ENCODE data around the gene EXOC3L4. TPM values are rescaled to one million over a fixed set of nuclear protein-coding genes. Genes with fewer than 3 reads are reported as not detected.

Gene EXOC3L4
- total and polyA plus RNA-seq, 2 donors: 0.79 to 3.2 TPM

DNA sequence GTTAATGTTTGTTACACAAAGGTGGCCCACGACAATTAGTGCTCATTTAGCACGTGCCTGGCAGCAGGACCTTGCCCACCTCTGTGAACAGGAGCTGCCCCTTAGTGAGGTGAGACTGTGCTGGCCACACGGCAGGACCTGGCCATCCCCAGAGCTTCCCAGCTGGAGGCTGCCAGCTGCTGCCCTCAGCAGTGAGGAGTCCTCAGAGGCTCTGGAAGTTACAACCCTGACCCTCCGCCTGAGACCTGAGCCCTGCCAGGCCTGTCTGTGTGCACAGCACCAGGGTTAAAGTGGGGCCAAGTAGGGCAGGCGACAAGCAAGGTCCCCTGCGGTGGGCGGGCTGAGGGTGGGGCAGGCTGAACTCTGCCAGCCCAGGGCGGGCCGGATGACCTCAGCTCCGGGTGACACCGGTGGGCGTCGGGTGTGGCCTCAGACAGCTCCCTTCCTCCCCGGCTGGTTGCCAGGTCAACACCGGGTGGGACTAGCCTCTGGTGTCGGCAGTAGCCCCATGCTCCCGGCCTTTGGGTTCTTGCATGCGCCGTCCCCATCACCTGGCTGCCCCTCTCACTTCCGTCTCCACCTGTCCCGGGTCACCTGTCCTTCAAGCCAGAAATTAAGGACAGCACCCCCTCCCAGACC is 19.7 kb upstream of the EXOC3L4 start:
- H3K4me1 ChIP-seq (ENCODE audit: insufficient read depth): no peaks in the 10 kb centered on the region
- H3K4me3 ChIP-seq (ENCODE audit: low read depth, low read length): no peak overlapping the region
- peak overlapping the region; percentile 3 for H3K27ac ChIP-seq (ENCODE audit: low read depth)
- DNase-seq (ENCODE audit: extremely low spot score): no peak
- WGBS: 22% methylated on average over 21 of the region's 21 CpGs
- H3K36me3 ChIP-seq (ENCODE audit: insufficient read depth): no peaks in the 10 kb centered on the region

DNA sequence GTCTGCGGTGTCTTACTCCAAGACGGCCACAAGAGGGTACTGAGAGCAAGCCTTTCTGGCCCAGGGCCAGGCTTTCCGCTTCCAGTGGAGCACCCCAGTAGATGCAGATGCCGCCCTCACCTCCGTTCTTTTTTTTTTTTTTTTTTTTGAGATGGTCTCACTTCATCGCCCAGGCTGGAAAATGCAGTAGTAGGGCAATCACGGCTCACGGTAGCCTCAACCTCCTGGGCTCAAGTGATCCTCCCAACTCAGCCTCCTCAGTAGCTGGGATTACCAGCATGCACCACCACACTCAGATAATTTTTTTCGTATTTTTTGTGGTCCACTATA is 16.1 kb upstream of the EXOC3L4 start:
- H3K36me3 ChIP-seq (ENCODE audit: insufficient read depth): no peaks in the 10 kb centered on the region
- H3K4me1 ChIP-seq (ENCODE audit: insufficient read depth): no peaks in the 10 kb centered on the region
- H3K4me3 ChIP-seq (ENCODE audit: low read depth, low read length): no peak overlapping the region
- no peak overlapping the region for H3K27ac ChIP-seq (ENCODE audit: low read depth)
- no peak for DNase-seq (ENCODE audit: extremely low spot score)
- 14% methylated on average over 9 of the region's 9 CpGs for WGBS

DNA sequence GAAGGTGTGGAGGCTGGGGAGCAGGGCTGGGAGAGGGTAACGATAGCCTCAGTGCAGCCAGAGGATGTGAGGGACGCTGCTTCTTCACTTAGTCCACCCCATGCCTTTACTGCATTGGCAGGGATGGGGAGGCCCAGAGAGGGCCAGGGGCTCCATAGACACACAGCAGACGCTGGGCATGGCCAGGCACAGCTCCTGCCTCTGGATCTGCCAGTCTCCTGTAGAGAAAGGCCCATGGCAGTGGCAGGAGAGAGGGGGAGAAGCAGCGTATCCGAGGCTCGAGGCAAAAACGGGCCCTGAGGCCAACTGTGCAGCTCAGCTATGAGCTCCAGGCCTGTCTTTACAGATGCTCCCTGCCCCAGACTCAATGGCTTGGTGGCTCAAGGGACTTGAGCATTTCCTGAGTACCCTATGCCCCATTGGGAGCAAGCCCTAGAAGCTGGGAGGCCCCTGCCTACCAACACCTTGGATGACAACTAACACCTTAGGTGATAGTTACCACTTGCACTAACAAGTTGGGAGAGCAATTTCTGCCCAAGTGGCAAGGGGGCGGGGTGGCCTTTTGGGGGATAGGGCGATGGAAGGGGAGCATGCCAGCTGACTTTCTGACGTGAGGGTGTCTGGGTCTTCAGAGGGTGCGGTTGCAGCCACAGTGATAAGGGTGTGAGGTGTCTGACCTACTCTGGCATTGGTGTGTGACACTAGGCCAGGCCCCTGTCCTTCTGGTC is 15.5 kb upstream of the EXOC3L4 start:
- no peak for DNase-seq (ENCODE audit: extremely low spot score)
- H3K36me3 ChIP-seq (ENCODE audit: insufficient read depth): no peaks in the 10 kb centered on the region
- no peak overlapping the region for H3K27ac ChIP-seq (ENCODE audit: low read depth)
- H3K4me3 ChIP-seq (ENCODE audit: low read depth, low read length): no peak overlapping the region
- 78% methylated on average over 11 of the region's 11 CpGs for WGBS
- H3K4me1 ChIP-seq (ENCODE audit: insufficient read depth): no peaks in the 10 kb centered on the region

DNA sequence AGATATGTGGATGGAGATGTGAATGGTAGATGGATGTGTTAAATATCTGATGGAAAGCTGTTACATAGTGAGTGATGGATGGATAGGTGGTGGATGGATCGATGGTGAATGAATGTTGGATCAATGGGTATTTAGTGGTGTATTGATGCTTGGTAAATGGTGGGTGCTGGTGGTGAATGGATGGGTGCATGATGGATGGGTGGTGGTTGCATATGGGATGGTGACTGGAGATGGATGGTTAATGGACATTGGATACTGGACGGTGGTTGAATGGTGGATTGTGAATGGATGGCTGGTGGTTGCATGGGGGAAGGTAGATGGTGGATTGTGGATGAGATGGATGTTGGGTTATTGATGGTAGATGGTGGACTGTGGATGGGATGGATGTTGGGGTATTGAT is 12.6 kb upstream of the EXOC3L4 start:
- Histone ChIP-seq H3K27ac (ENCODE audit: low read depth) (no peak overlapping the region), H3K36me3 (ENCODE audit: insufficient read depth) (no peaks in the 10 kb centered on the region), H3K4me3 (ENCODE audit: low read depth, low read length) (no peak overlapping the region), H3K4me1 (ENCODE audit: insufficient read depth) (no peaks in the 10 kb centered on the region)
- DNase-seq (ENCODE audit: extremely low spot score): no peak
- over 99% methylated on average over 2 of the region's 2 CpGs for WGBS

DNA sequence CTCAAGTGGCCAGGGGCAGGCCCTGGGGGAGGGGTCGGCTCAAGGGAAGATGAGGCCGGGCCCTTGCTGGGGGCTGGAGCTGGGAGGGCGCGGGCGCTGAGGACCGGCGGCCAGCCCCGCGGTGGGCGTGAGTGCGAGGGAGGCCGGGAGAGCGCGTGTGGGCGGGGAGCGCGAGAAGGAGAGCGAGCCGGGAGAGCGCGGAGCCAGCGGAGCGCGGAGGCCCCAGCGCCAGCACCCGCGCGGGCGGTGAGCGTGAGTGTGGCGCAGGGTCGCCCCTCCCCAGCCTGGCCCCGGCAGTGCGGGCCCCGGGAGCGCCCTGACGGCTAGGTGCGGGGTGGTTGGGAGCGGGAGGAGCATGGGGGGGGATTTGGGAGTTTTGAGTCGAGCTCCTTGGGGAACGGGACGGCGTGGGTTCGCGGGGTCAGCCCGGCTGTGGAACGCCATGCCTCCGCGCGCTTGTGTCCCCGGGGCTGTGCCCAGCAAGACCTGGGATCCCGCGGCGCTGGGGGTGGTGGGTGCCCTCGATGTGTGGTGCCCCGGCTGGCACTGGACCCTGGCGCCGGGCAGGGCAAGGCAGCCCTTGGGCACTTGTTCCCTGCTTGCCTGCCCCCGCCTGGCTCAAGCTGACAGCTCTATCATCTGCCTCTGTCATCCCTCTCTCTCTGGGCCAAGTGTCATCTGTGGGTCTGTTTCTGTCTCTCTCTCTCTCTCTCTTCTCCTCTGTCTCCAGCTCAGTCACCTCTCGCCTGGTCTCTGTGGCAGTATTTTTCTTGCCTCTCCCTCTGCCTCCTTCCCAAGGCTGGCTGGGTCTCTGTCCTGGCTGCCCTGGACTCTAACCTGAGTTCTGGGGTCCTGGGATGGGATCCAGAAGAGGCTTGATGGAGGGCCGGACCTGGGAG is 10.3 kb upstream of the EXOC3L4 start, which contains the start of gene LBHD2:
Gene LBHD2 (plus strand): TSS at position 190 of the 899 bp plus-strand sequence. CDS start 1,803 bp downstream, outside the sequence.
- no peak for DNase-seq (ENCODE audit: extremely low spot score)
- Histone ChIP-seq H3K4me1 (ENCODE audit: insufficient read depth) (no peaks in the 10 kb centered on the region), H3K27ac (ENCODE audit: low read depth) (no peak within 1 kb of the TSS), H3K4me3 (ENCODE audit: low read depth, low read length) (no peak within 1 kb of the TSS), H3K36me3 (ENCODE audit: insufficient read depth) (no peaks in the 10 kb centered on the region)
- WGBS: 17% methylated on average over 61 of the region's 61 CpGs

DNA sequence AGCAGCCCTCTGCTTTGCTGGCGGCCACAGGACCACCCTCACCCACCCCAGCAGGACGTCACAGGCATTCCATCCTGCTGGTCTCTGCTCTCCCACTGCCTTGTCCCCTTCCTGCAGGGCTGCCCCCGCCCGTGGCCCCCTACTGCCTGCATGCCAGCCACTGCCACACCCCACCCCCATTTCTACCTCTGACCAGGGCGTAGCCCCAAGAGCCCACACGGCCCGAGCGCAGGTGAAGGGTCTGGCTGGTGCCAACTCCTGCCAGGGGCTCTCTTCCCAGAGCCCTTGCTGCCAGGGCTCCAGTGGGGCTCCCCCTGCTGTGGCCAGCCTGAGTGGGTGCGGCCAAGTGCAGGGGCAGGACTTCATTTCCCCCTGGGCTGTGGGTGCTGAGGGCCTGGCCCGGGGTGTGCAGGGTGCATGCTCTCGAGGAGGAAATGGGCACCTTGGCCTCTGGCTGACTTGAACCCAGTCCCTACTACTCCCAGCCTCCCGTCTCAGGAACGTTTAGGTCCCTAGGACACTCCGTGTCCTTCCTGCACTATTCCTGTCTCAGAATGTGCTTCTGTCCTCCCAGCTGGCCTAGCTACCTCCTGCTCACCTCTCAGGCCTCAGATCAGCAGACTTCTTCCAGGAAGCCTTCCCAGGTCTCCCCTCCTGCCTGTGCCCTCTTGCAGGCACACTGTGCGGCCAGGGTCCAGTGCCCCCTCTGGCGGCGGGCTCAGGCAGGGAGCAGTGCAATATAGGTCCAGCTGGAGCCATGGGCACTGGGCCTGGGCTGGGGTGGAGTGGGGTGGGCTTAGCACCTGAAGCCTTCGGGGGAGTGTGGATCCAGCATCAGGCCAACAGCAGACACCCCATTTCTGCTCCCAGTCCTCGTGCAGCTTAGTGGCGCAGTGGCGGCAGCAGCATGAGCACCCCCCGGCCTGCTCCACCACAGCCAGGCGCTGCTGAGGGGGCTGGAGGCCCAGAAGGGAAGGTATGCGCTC is 9.1 kb upstream of the EXOC3L4 start:
- 76% methylated on average over 24 of the region's 24 CpGs for WGBS
- DNase-seq (ENCODE audit: extremely low spot score): no peak
- Histone ChIP-seq H3K4me1 (ENCODE audit: insufficient read depth) (no peaks in the 10 kb centered on the region), H3K36me3 (ENCODE audit: insufficient read depth) (no peaks in the 10 kb centered on the region), H3K27ac (ENCODE audit: low read depth) (no peak overlapping the region), H3K4me3 (ENCODE audit: low read depth, low read length) (no peak overlapping the region)

DNA sequence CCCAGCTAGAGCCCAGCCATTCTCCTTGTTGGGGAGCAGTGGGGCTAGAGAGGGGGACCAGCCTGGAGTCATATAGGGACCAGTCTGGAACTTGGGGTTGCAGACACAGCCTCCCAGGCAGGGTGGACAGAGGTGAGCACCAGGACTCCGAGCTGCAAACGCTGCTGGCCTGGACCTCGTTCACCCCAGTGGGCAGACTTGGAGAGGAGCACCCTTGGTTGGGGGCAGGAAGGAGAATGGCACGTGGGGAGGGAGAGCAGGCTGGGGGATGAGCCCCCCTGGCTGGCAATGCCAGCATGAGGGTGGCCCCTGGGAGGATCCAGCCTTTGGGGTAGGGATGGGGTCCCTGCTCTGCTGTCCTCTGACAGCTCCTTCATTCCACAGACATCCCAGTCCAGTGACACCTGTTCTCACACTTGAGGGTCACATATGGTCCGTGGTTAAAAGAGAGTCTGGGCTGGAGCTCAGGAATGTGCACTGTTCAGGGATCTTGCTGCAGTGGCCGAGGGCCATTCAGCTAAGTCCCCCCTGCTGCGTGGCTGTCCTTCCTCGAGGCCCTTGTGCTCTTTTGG is 7.7 kb upstream of the EXOC3L4 start:
- DNase-seq (ENCODE audit: extremely low spot score): no peak
- H3K36me3 ChIP-seq (ENCODE audit: insufficient read depth): no peaks in the 10 kb centered on the region
- WGBS: 77% methylated on average over 8 of the region's 8 CpGs
- H3K4me1 ChIP-seq (ENCODE audit: insufficient read depth): no peaks in the 10 kb centered on the region
- H3K4me3 ChIP-seq (ENCODE audit: low read depth, low read length): no peak overlapping the region
- no peak overlapping the region for H3K27ac ChIP-seq (ENCODE audit: low read depth)

DNA sequence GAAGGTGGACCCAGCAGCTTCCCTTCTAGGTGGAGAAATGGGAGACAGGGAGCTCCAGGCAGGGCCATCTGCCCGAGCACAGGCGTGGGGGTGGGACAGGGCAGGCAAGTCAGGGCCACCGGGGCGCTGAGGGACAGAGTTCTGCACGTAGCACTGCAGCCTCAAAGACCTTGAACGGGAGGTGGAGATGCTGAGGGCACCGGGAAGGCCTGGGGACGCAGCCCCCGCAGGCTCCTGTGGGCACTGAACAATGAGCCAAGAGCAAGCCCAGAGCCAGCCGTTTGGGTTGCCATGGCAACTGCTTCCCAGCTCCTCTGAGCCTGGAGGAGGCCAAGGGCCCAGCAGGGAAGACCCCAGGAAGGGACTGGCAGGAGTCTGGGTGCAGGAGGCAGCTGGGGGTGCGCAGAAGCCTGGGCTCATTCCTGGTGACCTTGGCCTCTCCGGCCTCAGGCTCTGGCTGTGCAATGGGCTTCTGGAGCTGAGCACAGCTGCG is 7.1 kb upstream of the EXOC3L4 start:
- WGBS: 77% methylated on average over 13 of the region's 13 CpGs

DNA sequence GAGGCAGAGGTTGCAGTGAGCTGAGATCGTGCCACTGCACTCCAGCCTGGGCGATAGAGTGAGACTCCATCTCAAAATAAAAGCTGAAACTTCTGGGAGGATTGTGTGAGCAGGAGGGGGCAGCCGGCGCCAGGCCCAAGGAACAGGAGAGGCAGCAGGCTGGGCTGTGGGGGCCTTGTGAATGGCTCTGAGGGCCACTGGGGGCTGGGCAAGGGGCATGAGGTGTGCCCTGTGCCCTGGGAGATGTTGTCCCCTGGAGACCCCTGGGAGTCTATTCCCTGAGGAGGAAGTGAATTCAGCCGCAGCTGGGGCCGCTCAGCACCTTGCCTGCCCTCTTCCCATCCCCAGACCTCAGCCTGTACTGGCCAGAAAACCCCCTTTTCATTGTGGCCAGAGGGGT is 5.6 kb upstream of the EXOC3L4 start:
- Histone ChIP-seq H3K36me3 (ENCODE audit: insufficient read depth) (no peaks in the 10 kb centered on the region), H3K4me3 (ENCODE audit: low read depth, low read length) (no peak overlapping the region), H3K4me1 (ENCODE audit: insufficient read depth) (no peaks in the 10 kb centered on the region), H3K27ac (ENCODE audit: low read depth) (no peak overlapping the region)
- DNase-seq (ENCODE audit: extremely low spot score): no peak
- WGBS: 94% methylated on average over 6 of the region's 6 CpGs

More for the DNA sequence above, 7.1 kb upstream of the EXOC3L4 start:
- H3K36me3 ChIP-seq (ENCODE audit: insufficient read depth): no peaks in the 10 kb centered on the region
- no peak for DNase-seq (ENCODE audit: extremely low spot score)
- no peak overlapping the region for H3K4me3 ChIP-seq (ENCODE audit: low read depth, low read length)
- no peaks in the 10 kb centered on the region for H3K4me1 ChIP-seq (ENCODE audit: insufficient read depth)
- H3K27ac ChIP-seq (ENCODE audit: low read depth): no peak overlapping the region

DNA sequence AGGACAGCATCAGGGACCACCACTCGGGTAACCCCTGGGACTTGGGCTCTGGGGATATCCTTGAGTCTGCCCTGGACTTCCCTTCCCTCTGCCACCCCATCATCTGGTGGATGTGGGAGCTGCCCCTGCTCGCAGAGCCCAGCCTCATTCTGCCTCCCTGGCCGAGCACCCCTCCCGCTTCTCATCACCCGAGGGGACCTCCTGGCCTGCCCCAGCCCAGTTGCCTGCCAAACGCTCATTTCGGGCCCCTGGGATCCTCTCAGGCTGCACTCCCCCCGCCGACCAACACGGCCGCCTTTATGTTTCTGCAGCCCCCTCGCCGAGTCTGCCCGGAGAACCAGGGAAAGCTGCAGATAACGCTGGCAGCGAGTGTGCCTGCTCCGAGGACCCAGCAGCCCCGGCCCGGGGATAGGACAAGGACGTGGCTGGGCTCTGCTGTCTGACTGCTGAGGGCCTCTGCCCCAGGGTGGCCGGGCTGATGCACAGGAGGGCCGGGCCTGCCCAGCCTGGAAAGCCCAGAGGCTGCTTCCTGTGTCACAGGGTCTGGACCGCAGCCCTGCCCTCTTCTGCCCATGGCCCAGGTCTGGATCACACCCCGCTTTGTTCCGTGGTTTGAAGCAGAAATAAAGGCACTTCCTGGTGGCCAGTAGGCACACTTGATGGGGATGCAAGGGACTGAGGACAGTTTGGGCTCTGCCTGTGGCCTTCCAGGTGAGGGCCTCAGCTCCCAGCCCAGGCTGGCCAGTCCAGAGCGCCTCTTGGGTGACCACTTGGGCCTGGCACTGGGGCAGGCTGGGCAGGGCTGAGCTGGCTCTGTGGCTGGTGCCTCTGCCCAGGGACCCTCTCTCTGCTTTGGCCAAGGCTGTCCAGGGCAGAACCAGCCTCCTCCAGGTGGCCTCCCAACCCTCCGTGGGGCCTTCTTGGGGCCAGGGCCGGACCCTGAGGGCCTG is 4.9 kb upstream of the EXOC3L4 start:
- H3K4me3 ChIP-seq (ENCODE audit: low read depth, low read length): no peak overlapping the region
- no peak overlapping the region for H3K27ac ChIP-seq (ENCODE audit: low read depth)
- H3K4me1 ChIP-seq (ENCODE audit: insufficient read depth): no peaks in the 10 kb centered on the region
- DNase-seq (ENCODE audit: extremely low spot score): no peak
- no peaks in the 10 kb centered on the region for H3K36me3 ChIP-seq (ENCODE audit: insufficient read depth)
- WGBS: 87% methylated on average over 28 of the region's 28 CpGs

DNA sequence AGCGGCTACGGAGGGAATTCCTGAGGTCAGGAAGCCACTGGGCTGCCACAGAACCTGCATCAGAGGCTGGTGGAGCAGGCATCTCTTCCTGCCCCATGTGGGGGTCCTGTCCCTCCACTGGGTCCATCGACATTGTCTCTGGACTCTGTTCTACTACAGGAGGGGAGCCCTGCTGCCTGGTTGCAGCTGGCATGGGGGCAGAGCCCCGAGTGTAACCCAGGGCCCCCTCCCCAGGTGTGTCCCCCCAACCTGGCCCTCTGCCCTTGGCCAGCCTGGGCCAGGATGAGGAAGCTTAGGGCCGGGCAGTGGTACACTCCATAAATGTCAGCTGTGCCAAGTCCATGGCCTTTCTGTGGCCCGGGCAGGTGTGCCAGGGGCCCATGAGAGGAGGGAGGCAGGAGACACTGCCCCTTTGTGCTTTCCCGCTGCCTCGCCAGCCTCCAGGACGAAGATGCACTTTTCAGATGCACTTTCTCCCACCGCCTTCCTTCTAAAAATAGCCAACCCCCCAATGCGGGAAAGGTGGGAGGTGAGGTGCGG is 4.0 kb upstream of the EXOC3L4 start:
- Histone ChIP-seq H3K27ac (ENCODE audit: low read depth) (no peak overlapping the region), H3K4me1 (ENCODE audit: insufficient read depth) (no peaks in the 10 kb centered on the region), H3K4me3 (ENCODE audit: low read depth, low read length) (no peak overlapping the region), H3K36me3 (ENCODE audit: insufficient read depth) (no peaks in the 10 kb centered on the region)
- no peak for DNase-seq (ENCODE audit: extremely low spot score)
- 88% methylated on average over 12 of the region's 12 CpGs for WGBS

Measured in urinary bladder (tissue), 4 donors.